ENCODE measurements around the gene CDKAL1.
"Not testable (repeated sequence)": the region's sequence is repeated elsewhere in the genome, so short reads cannot be mapped to it uniquely, and the experiment has no call there.

Gene CDKAL1

DNA sequence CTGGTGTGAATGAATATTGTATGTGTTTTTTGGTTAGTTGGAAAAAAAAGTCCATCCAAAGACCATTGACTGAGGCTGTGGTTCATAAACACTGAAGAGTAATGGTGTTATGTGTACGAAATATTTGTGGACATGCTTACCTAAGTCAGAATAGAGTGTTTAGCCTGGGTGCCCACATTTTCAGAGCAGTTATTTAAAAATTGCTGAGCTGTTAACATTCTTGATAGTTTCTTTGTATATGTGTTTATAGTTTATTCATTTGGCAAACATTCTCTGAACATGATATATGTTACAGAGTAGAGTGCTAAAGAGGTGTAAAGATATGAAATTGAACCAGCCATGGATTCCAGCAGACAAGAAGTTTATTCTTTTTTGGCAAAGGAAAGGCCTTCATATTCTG lies 20.6 kb downstream of the CDKAL1 start:
- DNase-seq, result no peak

DNA sequence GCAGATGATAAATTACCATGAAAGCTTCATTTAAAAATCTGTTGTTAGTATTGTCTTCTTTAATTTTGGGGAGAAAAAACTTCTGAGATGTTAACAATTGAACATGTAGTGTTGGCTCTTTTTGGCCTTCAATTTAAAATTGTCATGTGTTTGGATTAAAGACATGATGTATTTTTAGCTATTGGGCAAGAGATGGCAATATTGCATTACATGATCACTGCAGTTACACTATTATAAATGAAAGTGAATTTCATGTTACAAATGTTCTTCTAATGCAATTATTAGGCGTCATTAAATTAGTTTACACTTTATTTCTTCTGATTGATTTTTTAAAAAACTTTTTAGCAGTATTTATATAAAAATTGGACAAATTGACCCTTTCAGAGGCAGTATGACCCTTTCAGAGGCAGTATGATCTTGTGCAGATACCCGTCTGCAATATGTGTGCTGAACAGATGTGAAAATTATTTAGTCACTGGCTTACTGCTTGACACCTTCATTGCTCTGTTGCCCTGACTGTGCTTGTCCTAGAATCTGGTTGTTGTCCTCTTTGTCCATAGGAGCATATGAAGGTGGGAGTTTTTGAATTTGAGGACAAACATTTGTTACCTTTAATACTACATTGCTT lies 25.8 kb downstream of the CDKAL1 start:
- no peak for DNase-seq

DNA sequence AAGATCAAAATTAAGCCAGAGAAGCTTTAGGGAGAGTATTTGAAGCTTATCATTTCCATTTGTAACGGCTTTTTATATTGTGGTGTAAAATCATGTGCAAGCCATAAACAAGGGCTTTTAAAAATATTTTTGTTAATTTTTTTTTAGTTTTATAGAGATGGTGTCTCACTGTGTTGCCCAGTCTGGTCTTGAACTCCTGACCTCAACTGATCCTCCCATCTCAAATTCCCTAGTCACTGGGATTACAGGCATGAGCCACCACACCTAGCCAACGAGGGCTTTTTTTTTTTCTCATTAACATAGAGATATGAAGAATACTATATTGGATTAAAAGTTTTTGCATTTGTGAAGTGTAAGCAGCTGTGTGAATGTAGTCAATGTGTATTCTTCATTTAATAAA lies 29.1 kb downstream of the CDKAL1 start:
- no peak for DNase-seq

DNA sequence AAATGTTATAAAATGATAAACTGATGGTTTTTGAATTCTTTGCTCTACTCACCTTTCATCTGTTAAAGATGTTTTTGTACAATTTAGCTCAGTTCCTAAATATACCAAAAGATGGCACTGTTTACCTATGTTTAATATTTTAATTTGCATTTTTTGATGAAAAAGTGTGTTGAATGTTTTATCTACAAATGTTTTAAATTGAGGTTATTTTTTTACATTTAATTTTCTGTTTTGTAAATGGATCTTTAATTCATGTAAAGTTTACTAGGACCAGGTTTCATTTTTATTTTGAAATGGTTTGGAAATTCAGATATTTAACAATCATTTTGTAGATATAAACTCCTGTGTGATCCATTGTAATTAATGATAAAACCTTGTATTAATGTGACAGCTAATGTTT lies 30.0 kb downstream of the CDKAL1 start:
- DNase-seq, result peak in 1 of 2 experiments; percentile 40

- DNase-seq, result no peak
Measured at GRCh38 chr6:20564777-20565176, 30.5 kb downstream of the CDKAL1 start.

DNA sequence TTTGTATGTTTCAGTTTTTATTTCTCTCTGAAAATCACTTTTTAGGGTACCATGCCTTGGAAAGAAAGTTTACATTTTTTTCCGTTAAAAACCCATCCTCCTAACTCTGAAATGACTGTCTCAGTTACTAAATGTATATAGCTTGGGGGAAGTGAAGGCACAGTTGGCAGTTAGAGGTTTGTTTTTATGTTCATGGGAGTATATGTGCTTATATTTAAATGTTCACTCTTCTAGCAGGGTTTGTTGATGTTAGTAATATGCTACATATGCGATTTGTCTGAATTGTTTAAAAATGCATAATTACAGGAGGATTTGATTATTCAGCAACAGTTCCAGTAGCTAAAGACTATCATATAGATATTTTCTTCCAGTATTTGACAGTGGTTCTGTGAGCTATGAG lies 31.1 kb downstream of the CDKAL1 start:
- no peak for DNase-seq

GRCh38 chr6:20566109-20566508 lies 31.9 kb downstream of the CDKAL1 start:
- no peak for DNase-seq

GRCh38 chr6:20569000-20569610 lies 34.8 kb downstream of the CDKAL1 start:
- peak in 1 of 2 experiments; percentile 15 for DNase-seq

- no peak for DNase-seq
Measured at GRCh38 chr6:20571261-20571660, 37.0 kb downstream of the CDKAL1 start.

- DNase-seq, result no peak
Measured at GRCh38 chr6:20572288-20572687, 38.0 kb downstream of the CDKAL1 start.

DNA sequence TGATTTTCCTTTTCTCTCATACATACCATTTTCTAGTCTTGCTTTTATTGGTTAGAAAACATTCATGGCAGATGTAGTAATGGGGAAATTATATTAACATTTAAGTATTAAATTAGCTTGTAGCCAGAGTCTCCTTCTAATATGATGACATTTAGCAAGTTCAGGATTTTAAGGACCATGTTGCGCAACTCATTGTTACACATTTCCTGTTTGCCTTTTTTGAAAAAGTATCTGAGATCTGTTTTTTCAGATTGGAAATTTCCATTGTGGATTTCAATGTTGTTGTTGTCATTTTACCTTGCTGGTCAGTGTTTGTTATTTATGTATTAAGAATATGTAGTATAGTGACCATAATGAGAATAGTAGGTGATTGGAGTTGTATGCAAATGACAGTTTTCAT lies 38.7 kb downstream of the CDKAL1 start:
- peak in 1 of 2 experiments; percentile 36 for DNase-seq

- DNase-seq, result no peak
Measured at GRCh38 chr6:20574355-20574754, 40.1 kb downstream of the CDKAL1 start.

GRCh38 chr6:20575125-20575524 lies 40.9 kb downstream of the CDKAL1 start:
- DNase-seq, result no peak

- no peak for DNase-seq
Measured at GRCh38 chr6:20575704-20576451, 41.6 kb downstream of the CDKAL1 start.

GRCh38 chr6:20577173-20577688 lies 43.0 kb downstream of the CDKAL1 start:
- no peak for DNase-seq

GRCh38 chr6:20581070-20581469 lies 46.8 kb downstream of the CDKAL1 start:
- no peak for DNase-seq

DNA sequence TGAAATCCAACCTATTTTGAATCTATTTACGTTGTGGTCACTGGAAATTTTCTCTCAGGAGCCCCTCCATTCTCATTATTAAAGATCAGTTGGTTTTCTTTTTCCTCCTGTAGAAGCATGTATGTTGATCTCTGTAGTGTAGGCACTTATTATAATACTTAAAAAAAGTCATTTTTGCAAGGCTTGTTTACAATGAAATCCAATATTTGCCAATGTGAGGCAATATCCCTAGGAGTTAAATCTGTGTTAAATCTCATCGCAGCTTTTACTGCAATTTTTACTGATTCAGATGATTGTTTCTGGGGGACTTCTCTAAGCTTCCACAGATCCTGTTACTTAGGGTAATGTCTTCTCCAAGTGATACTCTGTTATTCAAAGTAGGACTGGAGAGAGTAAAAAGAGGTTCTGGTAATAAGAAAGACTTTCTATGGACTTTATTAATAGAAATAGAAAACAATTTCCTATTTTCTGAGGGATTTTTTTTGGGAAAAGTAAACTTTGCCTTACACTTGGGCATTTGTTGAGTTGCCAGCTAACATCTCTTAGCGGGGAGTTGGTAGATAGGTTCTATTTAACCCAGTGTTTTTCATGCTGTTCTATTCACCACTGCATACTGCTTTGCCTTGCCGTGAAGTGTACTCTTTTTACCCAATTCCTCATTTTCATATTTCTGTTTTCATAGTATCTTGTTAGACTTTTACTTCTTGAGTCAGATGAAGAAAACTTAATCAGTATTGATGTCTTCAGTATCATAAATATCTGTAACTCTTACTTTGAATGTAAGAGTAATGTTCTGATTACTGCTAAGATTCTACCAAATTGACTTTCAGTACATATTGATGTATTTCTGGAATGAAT lies 48.6 kb downstream of the CDKAL1 start:
- DNase-seq, result no peak

- no peak for DNase-seq
Measured at GRCh38 chr6:20583444-20583800, 49.2 kb downstream of the CDKAL1 start.

DNA sequence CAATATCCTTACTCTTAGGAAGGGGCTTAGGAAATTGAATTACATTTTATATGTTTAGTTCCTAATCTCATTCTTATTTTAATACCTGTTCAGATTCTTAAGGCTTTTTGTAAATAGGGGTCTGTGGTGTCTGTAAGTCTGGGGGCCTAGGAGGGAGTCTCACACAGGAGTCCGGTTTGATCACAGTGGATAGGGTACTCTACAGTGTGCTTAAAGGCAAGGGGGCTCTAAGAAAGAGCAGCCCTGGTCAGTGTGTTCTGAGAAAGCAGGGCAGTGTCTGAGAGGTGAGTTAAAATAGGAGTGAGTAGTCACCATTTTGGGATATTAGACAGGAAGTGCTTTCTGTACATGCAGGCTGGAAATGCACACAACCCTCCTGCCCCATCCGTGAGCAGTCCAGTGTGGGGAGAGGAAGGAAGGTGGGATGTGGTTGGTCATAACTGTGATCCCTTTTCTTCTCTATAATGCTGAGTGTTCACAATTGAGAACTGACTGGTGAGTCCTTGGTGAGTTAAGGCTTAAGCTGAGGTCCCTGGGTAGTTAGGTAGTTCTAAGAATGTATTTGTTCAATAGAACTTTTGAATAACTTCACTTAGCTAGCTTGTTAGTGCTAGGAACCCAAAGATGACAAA lies 50.0 kb downstream of the CDKAL1 start:
- DNase-seq, result no peak

- no peak for DNase-seq
Measured at GRCh38 chr6:20589266-20589665, 55.0 kb downstream of the CDKAL1 start.

- not testable (repeated sequence) for DNase-seq
Measured at GRCh38 chr6:20590476-20590875, 56.2 kb downstream of the CDKAL1 start.

- not testable (repeated sequence) for DNase-seq
Measured at GRCh38 chr6:20594299-20594853, 60.1 kb downstream of the CDKAL1 start.
